MG63 (cell line): ENCODE data around the gene VSX2. TPM values are rescaled to one million over a fixed set of nuclear protein-coding genes. Genes with fewer than 3 reads are reported as not detected.

Source experiments
- DNase-seq: peaks from one replicate; pipeline ENCODE4 v3.0.0-alpha.2; 2020
- H3K27me3 ChIP-seq: fragments of 250-450 bp; sonication (Bioruptor Pico); 2 replicates; pipeline ENCODE4 v1.5.1; 2020; ENCODE audit warnings: mild to moderate bottlenecking, moderate library complexity
- H3K36me3 ChIP-seq: fragments of 250-450 bp; sonication (Bioruptor Pico); 2 replicates; pipeline ENCODE4 v1.5.1; 2020; ENCODE audit warnings: mild to moderate bottlenecking, moderate library complexity
- H3K4me3 ChIP-seq: fragments of 250-450 bp; sonication (Bioruptor Pico); 2 replicates; pipeline ENCODE4 v1.5.1; 2020; ENCODE audit warnings: mild to moderate bottlenecking, moderate library complexity
- H3K9me3 ChIP-seq: fragments of 250-450 bp; sonication (Bioruptor Pico); 2 replicates; pipeline ENCODE4 v1.5.1; 2020; ENCODE audit warnings: mild to moderate bottlenecking, moderate library complexity
- total RNA-seq: library from RNA; depleted of rRNA; stranded (reverse); fragments of >200 nt; shearing (Covaris generic); gene quantifications from 2 replicates; pipeline ENCODE4 v1.2.3, GENCODE V29; 2014; ENCODE audit warnings: low replicate concordance; rRNA removed

Gene VSX2
- total RNA-seq, 1 experiment from 2014 or later: not detected

GRCh38 chr14:74308695-74309094, 69.4 kb downstream of the VSX2 start:
- no peak overlapping the region for H3K4me3 ChIP-seq
- H3K27me3 ChIP-seq: no peaks in the 10 kb centered on the region
- no peaks in the 10 kb centered on the region for H3K36me3 ChIP-seq
- DNase-seq: no peak
- H3K9me3 ChIP-seq: no peaks in the 10 kb centered on the region

GRCh38 chr14:74309125-74310022, 70.1 kb downstream of the VSX2 start:
- DNase-seq: no peak
- no peaks in the 10 kb centered on the region for H3K36me3 ChIP-seq
- no peak overlapping the region for H3K4me3 ChIP-seq
- H3K27me3 ChIP-seq: no peaks in the 10 kb centered on the region
- H3K9me3 ChIP-seq: no peaks in the 10 kb centered on the region

GRCh38 chr14:74312161-74312560, 72.9 kb downstream of the VSX2 start:
- Histone ChIP-seq H3K4me3 (no peak overlapping the region), H3K9me3 (no peaks in the 10 kb centered on the region), H3K36me3 (no peaks in the 10 kb centered on the region), H3K27me3 (no peaks in the 10 kb centered on the region)
- DNase-seq: no peak

Other genes with a start within 250 kb of the VSX2 start
- 1.2 and 4.5 TPM in 2 replicates for gene ENTPD5, start 220.2 kb upstream of the VSX2 start, total RNA-seq
- gene BBOF1, start 220.1 kb upstream of the VSX2 start, total RNA-seq: 0.92 and 5.5 TPM in 2 replicates
- 6.6 and 24.9 TPM in 2 replicates for gene ALDH6A1, start 155.0 kb upstream of the VSX2 start, total RNA-seq
- 6.9 and 9.8 TPM in 2 replicates for gene LIN52, start 154.5 kb upstream of the VSX2 start, total RNA-seq
- 12.5 and 27.3 TPM in 2 replicates for gene ABCD4, start 63.5 kb downstream of the VSX2 start, total RNA-seq
- not detected in 2 replicates for gene VRTN, start 109.0 kb downstream of the VSX2 start, total RNA-seq
- gene SYNDIG1L, start 186.8 kb downstream of the VSX2 start, total RNA-seq: not detected in 2 replicates